NCI-H128 (cell line): ENCODE measurements around the gene ENPP7.
"Not testable (repeated sequence)": the region's sequence is repeated elsewhere in the genome, so short reads cannot be mapped to it uniquely, and the experiment has no call there.

Experiments
- DNase-seq: peaks from one replicate; lab custom pipeline; 2025; ENCODE audit not compliant: unreplicated experiment; lab: John Stamatoyannopoulos, UW

Gene ENPP7

DNA sequence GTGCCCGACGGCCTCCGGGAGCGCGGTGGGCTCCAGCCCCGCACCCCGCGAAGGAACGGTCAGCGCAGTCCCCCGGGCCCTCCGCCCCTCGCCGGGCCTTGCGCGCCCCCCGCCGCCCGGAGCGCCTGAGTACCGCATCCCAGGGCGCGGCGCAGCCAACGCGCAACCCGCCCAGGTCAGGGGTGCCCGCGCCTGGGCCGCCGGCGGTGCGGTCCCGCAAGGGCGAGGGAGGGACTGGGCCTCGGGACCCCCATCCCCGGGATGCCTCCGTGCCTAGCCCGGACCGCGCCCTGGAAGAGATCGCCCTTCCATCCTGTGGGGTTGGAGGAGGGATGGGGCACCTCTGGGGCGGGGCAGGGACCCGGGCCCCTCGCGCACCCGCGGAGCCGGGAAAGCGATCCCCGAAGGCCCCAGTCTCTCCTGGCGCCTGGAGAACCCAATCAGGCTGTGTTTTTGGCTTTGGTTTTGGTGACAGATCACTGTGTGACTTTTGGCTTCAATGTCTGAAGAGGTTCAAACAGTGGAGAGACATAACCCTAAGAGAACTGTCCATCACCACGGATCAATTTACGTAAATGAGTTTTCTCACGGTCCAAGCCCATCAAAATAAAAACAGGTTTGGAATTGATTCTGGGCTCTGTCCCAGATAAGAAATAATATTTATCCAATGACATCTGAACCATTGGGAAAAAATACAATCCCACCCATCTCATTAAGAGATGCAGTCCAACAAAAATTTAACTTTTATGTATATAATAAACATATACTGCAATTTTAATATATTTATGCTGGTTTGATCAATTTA lies 17.8 kb downstream of the ENPP7 start:
- no peak for DNase-seq

DNA sequence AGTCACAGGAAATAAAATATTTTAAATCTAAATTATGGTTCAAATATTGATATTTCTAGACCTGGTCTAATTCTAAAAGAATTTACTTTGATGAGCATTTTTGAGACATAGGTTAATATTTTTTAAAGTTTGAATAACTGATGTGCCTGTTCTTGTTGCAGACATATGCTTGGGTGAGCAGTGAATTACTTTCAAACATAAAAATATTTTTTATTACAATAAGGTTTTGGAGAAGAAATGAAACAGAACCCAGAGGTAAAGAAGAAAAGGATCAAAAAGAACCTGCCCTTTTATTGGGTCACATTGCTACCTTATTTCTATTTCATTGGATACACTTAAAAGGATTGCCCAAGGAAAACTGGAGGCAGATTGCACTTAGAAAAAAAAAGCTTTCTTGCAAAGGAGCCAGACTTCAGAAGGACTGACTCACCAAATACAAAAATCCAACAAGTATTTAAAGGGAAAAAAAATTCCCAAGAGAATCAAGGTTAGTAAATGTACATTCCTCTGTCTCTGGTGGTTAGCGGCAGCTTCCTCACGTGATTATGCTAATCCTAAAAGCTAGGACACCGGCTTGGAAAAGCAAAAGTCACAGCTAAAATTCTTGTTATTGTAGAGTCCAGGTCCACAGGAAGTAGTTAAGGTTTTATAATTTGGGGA lies 18.5 kb downstream of the ENPP7 start:
- no peak for DNase-seq

DNA sequence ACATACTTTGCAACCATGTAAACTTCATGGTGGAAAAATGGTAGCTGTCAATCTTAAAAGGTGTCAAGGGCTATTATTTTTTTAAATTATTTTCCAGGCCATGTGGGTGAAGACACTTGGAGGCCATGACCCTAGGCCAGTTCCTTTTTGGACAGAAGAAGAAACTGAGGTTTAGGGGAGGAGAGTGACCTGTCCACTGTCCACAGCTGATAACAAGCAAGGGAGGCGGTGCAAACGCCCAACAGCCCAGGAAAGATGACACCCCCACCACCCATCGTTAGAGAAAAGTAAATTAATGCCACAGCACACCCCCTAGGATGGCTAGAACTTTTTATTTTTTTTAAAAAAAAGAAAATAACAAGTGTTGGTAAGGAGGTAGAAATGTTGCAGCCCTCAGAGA lies 19.2 kb downstream of the ENPP7 start:
- DNase-seq, result no peak

DNA sequence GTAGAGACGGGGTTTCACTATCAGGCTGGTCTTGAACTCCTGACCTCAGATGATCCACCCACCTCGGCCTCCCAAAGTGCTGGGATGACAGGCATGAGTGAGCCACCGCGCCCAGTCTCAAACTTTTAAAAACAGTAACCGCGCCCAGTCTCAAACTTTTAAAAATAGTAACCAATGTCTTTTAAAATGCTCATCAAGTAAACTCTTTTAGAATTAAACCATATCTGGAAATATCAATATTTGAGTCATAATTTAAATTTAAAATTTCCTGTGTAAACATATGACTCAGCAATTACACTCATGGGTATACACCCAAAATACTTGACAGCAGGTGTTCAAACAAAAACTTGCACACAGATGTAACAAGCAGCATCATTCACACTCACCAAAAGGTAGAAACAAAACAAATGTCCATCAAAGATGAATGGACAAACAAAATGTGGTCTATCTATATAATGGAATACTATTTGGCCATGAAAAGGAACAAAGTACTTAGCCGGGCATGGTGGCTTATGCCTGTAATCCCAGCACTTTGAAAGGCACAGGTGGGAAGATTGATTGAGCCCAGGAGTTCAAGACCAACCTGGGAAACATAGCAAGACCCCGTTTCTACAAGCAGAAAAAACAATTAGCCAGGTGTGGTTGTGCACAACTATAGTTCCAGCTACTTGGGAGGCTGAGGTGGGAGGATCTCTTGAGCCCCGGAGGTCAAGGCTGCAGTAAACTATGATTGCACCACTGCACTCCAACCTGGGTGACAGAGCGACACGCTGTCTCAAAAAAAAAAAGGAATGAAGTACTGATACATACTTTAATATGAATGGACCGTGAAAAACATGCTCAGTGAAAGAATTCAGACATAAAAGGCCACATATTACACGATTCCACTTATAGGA lies 20.2 kb downstream of the ENPP7 start:
- no peak for DNase-seq

DNA sequence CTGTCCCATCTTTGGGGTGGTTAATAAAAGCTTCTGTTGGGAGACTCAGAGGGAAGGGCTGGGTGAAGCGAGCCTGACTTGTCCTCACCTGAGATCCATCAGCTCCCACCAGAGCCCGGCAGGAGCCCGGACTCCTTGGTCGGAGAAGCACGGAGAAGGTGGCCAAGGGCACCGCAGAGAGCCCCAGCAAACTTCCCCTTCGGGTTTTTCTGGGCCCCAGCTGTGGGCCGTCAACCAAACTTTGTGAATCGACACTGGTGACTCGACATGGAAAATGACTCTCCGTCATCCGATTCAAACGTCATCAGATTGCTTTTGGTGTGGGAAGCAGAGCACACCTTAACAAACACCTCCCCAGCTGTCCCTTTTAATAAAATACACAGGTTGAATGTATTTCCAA lies 21.4 kb downstream of the ENPP7 start:
- DNase-seq, result no peak

DNA sequence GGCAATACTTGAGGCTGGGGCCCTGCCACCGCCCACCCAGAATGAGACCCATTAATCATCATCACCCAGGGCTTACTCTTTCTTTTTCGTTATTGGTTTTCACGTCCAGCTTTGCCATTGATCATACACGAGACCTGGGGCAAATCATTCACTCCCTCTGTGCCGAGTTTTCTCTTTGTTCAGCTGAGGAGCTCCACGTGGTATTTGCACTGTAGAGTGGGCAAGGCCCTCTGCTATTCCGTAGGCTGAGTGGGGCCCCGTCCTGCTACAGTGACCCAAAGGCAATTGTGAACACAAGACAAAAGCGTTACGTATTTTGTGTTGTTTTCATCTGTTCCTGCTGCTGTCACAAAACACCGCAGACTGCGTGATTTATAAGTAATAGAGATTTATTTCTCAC lies 23.6 kb downstream of the ENPP7 start:
- DNase-seq, result no peak

DNA sequence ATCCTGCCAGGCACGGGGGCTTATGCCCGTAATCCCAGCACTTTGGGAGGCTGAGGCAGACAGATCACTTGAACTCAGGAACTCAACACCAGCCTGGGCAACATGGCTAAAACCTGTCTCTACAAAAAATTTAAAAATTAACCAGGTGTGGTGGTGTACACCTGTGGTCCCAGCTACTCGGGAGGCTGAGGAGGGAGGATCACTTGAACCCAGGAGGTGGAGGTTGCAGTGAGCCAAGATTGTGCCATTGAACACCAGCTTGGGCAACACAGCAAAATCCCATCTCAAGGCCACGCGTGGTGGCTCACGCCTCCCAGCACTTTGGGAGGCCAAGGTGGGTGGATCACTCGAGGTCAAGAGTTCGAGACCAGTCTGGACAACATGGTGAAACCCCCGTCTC lies 24.2 kb downstream of the ENPP7 start:
- not testable (repeated sequence) for DNase-seq

DNA sequence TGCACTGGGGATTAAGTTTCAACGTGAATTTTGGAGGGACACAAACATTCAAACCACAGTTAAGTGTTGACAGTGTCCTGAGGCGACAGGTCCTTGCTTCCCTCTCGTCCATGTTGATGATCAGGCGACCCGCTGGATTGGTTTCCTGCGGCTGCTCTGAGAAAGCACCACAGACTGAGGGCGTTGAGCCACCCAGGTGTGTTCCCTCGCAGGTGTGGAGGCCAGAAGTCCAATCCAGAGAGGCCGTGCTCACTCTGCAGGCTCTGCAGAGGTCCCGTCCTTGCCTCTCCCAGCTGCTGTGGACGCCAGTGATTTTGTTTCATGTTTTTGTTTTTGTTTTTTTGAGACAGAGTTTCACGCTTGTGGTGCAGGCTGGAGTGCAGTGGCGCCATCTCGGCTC lies 24.8 kb downstream of the ENPP7 start:
- no peak for DNase-seq

DNA sequence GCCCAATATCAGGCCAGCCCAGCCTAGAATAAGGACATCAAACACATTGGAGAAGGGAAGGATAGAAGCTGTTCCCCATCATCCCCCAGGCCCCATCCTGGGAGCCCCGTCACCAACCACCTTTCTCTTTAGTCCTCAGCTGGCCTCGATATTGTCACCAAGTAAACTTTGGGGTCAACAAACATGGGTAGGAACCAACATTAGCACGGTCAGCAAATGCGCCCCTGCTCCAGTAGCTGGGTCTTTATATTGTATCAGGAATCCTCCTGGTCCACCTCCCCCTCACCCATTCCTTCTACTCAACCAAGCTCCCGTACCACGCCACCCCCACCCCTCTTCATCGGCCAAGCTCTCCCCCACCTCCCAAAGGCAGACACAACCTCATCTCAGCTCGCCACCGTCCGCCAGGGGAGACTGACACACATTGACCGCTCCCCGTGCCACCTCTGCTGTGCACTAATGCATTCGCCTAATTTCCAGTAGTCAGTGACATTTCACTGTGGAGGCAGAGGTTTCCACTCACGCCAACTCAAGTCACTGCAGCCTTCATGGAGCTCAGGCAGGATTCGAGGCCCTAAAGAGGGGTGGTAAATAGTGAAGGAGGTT lies 26.5 kb downstream of the ENPP7 start:
- no peak for DNase-seq

DNA sequence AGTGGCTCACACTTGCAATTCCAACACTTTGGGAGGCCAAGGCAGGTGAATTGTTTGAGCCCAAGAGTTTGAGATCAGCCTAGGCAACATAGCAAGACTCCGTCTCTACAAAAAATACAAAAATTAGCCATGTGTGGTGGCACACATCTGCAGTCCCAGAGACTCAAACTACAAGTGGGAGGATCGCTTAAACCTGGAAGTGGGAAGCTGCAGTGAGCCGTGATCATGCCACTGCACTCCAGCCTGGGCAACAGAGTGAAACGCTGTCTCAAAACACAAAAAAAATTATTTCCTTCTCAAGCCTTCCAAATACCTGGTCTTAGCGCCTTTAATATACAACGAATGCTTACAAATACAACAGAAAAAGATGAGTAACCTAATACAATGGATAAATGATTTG lies 27.5 kb downstream of the ENPP7 start:
- DNase-seq, result no peak

DNA sequence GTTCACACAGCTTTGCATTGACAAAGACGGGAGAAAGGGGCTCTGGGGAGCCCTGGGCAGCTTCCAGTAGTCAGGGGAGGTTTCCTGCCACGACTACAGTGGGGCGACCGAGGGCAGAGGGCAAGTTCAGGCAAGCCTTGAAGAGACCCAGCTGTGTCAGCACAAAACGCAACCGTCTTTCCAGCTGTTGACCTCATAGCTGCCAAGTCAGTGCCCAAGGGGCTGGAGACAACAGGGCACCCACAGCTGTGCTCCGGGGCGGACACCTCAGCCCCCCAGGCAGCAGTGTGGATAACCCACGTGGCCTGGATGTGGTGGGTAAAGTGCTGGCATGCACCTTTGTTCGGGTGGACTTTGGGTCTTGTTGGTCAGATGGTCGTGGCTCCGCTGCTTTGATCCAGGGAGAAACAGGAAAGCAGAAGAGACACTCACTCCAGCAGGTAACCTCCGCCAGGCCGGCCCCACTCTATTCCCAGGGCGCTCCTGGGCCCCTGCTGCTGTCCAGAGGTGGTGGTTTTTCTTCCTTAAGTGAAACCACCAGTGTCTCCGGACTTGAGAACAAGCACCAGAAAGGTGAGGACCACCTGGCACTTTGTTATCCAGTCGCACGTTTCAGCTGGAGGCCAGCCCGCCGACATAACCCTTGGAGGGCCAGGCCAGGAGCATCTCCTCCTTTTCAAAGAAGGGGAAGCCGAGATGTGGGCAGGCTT lies 29.6 kb downstream of the ENPP7 start:
- DNase-seq, result no peak

DNA sequence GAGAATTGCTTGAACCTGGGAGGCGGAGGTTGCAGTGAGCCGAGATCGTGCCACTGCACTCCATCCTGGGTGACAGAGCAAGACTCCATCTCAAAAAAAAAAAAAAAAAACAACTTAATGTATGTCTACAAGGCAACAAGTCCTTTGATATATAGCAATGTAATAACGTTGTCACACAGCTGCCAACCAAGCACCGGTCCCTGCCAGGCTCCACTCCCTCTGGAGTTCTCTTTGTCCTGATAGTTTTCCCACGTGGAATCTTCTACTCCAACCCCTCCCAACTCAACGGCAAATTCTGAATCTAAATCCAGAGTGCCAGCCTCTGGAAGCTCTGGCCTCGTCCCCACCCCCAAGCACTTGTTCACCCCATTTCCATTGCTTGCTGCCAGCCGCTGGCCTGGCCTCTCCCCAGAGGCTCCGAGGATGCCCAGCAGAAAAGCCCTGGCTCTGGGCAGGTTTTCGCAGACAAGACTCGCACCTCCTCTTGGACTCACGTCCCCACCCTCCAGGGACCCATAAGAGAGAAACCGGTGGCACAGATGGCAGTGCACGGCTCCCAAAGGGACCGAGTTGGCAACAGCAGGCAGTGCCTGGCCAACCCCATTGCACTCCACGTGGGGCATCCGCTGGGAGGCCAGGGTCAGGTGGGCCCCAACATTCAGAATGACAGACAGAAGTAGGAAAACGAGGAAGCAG lies 31.3 kb downstream of the ENPP7 start:
- no peak for DNase-seq

DNA sequence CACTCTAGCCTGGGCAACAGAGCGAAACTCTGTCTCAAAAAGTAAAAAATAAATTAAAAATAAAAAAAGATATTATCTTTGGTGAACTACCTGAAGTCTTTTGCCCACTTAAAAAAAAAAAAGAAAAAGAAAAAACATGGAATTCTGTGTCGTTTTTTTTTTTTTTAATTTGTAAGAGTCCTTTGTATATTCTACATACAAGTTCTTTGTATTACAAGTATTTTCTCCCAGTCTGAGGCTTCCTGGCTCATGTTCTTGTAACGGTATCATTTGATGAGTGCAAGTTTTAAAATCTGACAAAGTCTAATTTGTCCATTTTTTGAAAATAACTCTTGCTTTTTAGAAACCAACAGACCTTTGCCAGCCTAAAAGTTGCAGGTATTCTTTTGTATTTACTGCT lies 35.0 kb downstream of the ENPP7 start:
- DNase-seq, result no peak

DNA sequence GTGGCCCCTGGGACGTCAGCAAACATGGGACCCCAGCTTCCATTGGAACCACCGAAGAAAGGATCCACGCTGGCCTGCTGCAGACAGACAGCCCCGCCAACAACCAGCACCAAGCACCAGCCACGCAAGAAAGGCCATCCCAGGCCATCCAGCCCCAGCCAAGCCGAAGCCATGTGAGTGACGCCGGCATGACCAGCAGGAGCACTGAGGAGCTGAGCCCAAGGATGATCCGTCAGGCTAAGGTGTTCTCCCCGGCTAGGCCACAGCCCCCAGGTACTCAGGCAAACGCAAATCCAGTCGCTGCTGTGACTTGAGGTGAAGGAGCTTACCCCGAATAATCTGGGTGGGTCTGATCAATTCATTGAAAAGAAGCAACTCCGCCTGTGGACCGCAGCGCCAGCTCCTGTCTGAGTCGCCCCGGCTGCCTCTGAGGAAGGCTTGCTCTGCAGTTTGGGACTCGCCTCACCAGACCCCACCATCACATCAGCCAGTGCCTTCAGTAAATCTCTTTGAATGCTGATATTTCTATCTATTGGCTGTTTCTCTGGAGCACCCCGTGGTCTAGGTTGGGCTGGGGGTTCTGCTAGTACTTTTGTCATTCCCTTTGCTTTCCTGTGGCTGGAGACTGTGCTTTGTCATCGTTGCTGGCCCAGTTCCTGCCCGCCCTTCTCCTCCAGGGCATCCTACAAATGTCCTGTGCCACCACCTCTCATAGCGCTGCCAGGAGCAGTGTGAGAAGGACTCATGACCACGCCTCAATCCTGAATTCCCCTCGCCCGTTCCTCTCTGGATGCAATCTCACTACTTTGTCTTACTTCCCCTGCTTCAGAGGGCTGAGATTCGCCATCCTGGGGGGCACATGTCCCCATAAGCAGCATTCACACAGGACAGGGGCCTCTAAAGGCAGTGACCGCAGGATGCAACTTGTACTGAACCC lies 39.1 kb downstream of the ENPP7 start:
- DNase-seq, result no peak

DNA sequence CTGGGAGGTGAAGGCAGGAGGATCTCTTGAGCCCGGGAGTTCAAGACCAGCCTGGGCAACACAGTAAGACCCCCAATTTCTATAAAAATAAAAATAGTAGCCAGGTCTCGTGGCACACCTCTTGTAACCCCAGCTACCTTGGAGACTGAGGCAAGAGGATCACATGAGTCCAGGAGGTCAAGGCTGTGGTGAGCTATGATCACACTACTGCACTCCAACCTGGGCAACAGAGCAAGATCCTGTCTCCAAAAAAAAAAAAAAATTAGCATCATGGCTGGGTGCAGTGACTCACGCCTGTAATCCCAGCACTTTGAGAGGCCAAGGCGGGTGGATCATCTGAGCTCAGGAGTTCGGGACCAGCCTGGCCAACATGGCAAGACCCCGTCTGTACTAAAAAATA lies 40.5 kb downstream of the ENPP7 start:
- DNase-seq, result no peak

DNA sequence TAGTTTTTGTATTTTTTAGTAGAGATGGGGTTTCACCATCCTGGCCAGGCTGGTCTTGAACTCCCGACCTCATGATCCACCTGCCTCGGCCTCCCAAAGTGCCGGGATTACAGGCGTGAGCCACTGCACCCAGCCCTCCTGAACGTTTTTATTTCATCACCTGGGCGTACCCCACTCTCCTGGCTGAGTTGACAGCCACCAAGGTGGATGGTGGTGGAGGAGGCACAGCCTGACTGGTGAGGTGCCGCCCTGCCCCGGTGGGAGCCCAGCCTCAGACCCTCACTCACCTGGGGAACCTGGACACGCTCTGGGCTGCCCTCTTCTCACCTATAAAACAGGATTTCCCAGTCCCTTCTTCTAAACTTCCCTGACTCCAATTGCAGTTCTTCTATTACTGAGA lies 42.0 kb downstream of the ENPP7 start:
- DNase-seq, result not testable (repeated sequence)

DNA sequence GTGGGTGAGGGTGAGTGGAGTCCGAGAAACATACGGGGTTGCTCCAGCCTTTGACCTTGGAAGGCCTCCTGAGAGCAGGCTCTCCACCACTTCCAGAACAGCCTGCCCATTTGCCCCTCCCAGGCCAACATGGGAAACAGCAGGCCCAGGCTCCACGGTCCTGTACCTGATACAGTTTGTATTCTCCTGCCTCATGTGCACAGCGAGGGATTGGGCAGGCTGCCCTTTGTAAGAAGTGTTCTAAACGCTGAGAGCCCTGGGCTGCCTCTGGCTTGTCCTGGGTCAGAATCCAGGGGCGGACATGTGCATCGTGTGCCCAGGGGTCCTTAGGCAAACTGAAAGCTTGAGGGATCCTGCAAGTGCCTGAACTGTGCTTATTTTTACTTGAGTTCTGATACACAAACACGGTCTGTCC lies 43.8 kb downstream of the ENPP7 start:
- no peak for DNase-seq

DNA sequence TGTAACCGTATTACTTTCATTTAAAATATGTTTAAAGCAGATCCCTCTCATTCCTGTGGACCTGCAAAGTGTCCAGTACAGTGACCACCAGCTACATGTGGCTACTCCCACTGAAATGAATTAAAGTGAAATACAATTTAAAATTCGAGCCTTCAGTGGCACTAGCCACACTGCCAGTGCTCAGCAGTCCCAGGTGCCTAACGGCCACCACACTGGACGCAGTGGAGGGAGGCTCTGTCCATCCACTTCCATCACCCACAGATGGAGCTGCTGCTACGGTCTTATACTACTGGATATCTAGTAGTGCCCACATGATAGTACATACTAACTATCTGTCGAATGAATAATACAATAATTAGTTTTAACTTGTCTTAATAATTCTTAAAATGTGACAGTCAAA lies 44.9 kb downstream of the ENPP7 start:
- no peak for DNase-seq
